ENCODE measurements around the gene GAS1. TPM values are rescaled to one million over a fixed set of nuclear protein-coding genes. Genes with fewer than 3 reads are reported as not detected.

GAS1 gene
- polyA plus RNA-seq, 3 donors from 2014 or later = 1.4 to 3.9 (median 3.4) TPM

GRCh38 chr9:86938780-86939179 is 8.5 kb downstream of the GAS1 start:
- no peaks in the 10 kb centered on the region for H3K4me1 Mint-ChIP-seq
- no peaks in the 10 kb centered on the region for H3K9me3 Mint-ChIP-seq
- H3K4me3 Mint-ChIP-seq = no peak overlapping the region
- H3K36me3 Mint-ChIP-seq = no peaks in the 10 kb centered on the region
- DNase-seq = no peak
- peaks cover 10 to 35% (median 13%) of the 10 kb centered on the region in 3 donors for H3K27me3 Mint-ChIP-seq (ENCODE audit: low read depth in 3 of 3)
- no peak overlapping the region for H3K27ac Mint-ChIP-seq

GRCh38 chr9:86926145-86926544 is 21.2 kb downstream of the GAS1 start:
- H3K4me1 Mint-ChIP-seq = no peaks in the 10 kb centered on the region
- no peak overlapping the region for H3K27ac Mint-ChIP-seq
- no peak for DNase-seq
- H3K27me3 Mint-ChIP-seq (ENCODE audit: low read depth in 3 of 3) = peaks cover 9 to 27% (median 10%) of the 10 kb centered on the region in 3 donors
- H3K4me3 Mint-ChIP-seq = no peak overlapping the region
- H3K36me3 Mint-ChIP-seq = no peaks in the 10 kb centered on the region
- peaks cover 0 to 4% (median 0%) of the 10 kb centered on the region in 6 donors for H3K9me3 Mint-ChIP-seq

DNA sequence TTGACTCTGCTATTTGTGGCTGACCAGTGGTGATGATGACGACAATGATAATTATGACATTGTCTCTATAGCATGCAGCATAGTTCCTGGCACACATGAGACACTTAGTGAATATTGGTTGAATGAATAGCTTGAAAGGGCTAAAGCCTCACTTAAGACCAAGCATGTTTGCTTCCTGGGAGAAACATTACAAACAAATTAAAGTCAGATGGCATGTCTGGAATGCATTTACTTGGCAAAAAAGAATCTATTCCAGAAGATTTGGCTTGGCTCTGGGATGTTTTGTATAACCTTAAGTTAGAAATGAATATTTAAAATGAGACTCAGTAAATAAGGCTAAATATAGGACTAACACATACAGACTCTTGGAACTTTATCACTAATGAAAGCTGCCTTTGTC is 21.6 kb downstream of the GAS1 start:
- no peak overlapping the region for H3K4me3 Mint-ChIP-seq
- peaks cover 0 to 4% (median 0%) of the 10 kb centered on the region in 6 donors for H3K9me3 Mint-ChIP-seq
- DNase-seq = no peak
- no peak overlapping the region for H3K27ac Mint-ChIP-seq
- H3K36me3 Mint-ChIP-seq = no peaks in the 10 kb centered on the region
- no peaks in the 10 kb centered on the region for H3K4me1 Mint-ChIP-seq
- H3K27me3 Mint-ChIP-seq (ENCODE audit: low read depth in 3 of 3) = peaks cover 8 to 24% (median 10%) of the 10 kb centered on the region in 3 donors

GRCh38 chr9:86924206-86924605 is 23.1 kb downstream of the GAS1 start:
- DNase-seq = no peak
- Mint-ChIP-seq H3K9me3 (peaks cover 0 to 1% (median 0%) of the 10 kb centered on the region in 6 donors), H3K4me3 (no peak overlapping the region), H3K4me1 (no peaks in the 10 kb centered on the region), H3K27ac (no peak overlapping the region), H3K27me3 (ENCODE audit: low read depth in 3 of 3) (peaks cover 4 to 26% (median 8%) of the 10 kb centered on the region in 3 donors), H3K36me3 (no peaks in the 10 kb centered on the region)

GRCh38 chr9:86921151-86921923 is 26.0 kb downstream of the GAS1 start:
- Mint-ChIP-seq H3K27me3 (ENCODE audit: low read depth in 3 of 3) (peaks cover 0 to 24% (median 5%) of the 10 kb centered on the region in 3 donors), H3K4me1 (no peaks in the 10 kb centered on the region), H3K9me3 (no peaks in the 10 kb centered on the region), H3K36me3 (no peaks in the 10 kb centered on the region), H3K27ac (no peak overlapping the region), H3K4me3 (no peak overlapping the region)
- DNase-seq = no peak

GRCh38 chr9:86918556-86918955 is 28.8 kb downstream of the GAS1 start:
- Mint-ChIP-seq H3K4me1 (no peaks in the 10 kb centered on the region), H3K36me3 (no peaks in the 10 kb centered on the region), H3K4me3 (no peak overlapping the region), H3K27ac (no peak overlapping the region), H3K27me3 (ENCODE audit: low read depth in 3 of 3) (peaks cover under 1 to 19% (median 8%) of the 10 kb centered on the region in 3 donors), H3K9me3 (peaks cover 0 to 2% (median 0%) of the 10 kb centered on the region in 6 donors)
- no peak for DNase-seq

DNA sequence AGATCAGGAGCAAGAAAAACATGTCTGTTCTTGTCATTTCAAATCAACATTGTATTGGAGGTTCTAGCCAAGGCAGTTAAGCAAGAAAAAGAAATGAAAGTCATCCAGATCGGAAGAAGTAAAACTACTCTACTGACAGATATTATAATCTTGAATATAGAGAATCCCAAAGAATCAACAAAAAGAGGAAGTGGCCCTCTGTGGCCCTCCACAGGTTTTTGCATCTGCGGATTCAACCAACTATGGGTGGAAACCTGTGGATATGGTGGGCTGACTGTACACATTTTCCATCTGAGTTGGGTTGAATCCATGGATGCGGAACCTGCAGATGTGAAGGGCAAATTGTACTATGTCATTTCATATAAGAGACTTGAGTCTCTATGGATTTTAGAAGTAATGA is 35.1 kb downstream of the GAS1 start:
- Mint-ChIP-seq H3K36me3 (peaks cover 0 to 5% (median 0%) of the 10 kb centered on the region in 3 donors), H3K27ac (no peak overlapping the region), H3K27me3 (ENCODE audit: low read depth in 3 of 3) (peaks cover 9 to 20% (median 10%) of the 10 kb centered on the region in 3 donors), H3K9me3 (peaks cover 0 to 8% (median 3%) of the 10 kb centered on the region in 6 donors), H3K4me1 (no peaks in the 10 kb centered on the region), H3K4me3 (no peak overlapping the region)
- DNase-seq = no peak

GRCh38 chr9:86909388-86909787 is 37.9 kb downstream of the GAS1 start:
- Mint-ChIP-seq H3K27ac (no peak overlapping the region), H3K9me3 (peaks cover 0 to 8% (median 4%) of the 10 kb centered on the region in 6 donors), H3K36me3 (peaks cover 0 to 5% (median 0%) of the 10 kb centered on the region in 3 donors), H3K4me1 (no peaks in the 10 kb centered on the region), H3K4me3 (no peak overlapping the region), H3K27me3 (ENCODE audit: low read depth in 3 of 3) (peaks cover 9 to 21% (median 17%) of the 10 kb centered on the region in 3 donors)
- no peak for DNase-seq

- peaks cover 9 to 29% (median 15%) of the 10 kb centered on the region in 3 donors for H3K27me3 Mint-ChIP-seq (ENCODE audit: low read depth in 3 of 3)
- no peaks in the 10 kb centered on the region for H3K4me1 Mint-ChIP-seq
- DNase-seq = no peak
- no peak overlapping the region for H3K27ac Mint-ChIP-seq
- H3K4me3 Mint-ChIP-seq = no peak overlapping the region
- peaks cover 0 to 8% (median 4%) of the 10 kb centered on the region in 6 donors for H3K9me3 Mint-ChIP-seq
- peaks cover 0 to 5% (median 0%) of the 10 kb centered on the region in 3 donors for H3K36me3 Mint-ChIP-seq
These were observed 39.0 kb downstream of the GAS1 start for GRCh38 chr9:86908261-86908660.

DNA sequence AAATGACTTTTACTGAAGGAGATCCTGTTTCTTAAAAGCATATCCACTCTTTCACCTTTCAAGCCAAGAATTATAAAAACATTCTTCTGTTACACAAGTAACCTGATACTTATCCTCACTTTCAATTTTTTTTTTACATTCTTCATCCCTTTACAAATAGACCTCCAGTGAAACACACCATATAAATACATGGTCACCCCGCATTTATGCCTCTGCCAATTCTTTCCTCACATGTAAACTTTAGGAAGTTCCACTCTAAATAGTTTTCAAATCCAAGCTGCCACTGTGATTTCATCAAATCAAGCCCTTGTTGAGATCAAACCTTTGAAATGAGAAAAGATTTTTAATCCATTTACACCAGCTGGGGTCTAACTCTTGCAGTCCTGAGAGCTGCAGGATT is 40.0 kb downstream of the GAS1 start:
- H3K4me1 Mint-ChIP-seq = peaks cover 0 to 1% of the 10 kb centered on the region in 2 donors
- peaks cover 0 to 9% (median 4%) of the 10 kb centered on the region in 6 donors for H3K9me3 Mint-ChIP-seq
- no peak overlapping the region for H3K27ac Mint-ChIP-seq
- no peak for DNase-seq
- H3K27me3 Mint-ChIP-seq (ENCODE audit: low read depth in 3 of 3) = peaks cover 12 to 34% (median 15%) of the 10 kb centered on the region in 3 donors
- H3K4me3 Mint-ChIP-seq = no peak overlapping the region
- peaks cover 0 to 5% (median 0%) of the 10 kb centered on the region in 3 donors for H3K36me3 Mint-ChIP-seq

GRCh38 chr9:86903734-86904085 is 43.6 kb downstream of the GAS1 start:
- no peaks in the 10 kb centered on the region for H3K36me3 Mint-ChIP-seq
- H3K4me1 Mint-ChIP-seq = peaks cover 2 to 6% of the 10 kb centered on the region in 2 donors
- H3K9me3 Mint-ChIP-seq = peaks cover 0 to 7% (median 1%) of the 10 kb centered on the region in 6 donors
- no peak overlapping the region for H3K27ac Mint-ChIP-seq
- H3K4me3 Mint-ChIP-seq = no peak overlapping the region
- DNase-seq = no peak
- H3K27me3 Mint-ChIP-seq (ENCODE audit: low read depth in 3 of 3) = peaks cover 11 to 30% (median 17%) of the 10 kb centered on the region in 3 donors

DNA sequence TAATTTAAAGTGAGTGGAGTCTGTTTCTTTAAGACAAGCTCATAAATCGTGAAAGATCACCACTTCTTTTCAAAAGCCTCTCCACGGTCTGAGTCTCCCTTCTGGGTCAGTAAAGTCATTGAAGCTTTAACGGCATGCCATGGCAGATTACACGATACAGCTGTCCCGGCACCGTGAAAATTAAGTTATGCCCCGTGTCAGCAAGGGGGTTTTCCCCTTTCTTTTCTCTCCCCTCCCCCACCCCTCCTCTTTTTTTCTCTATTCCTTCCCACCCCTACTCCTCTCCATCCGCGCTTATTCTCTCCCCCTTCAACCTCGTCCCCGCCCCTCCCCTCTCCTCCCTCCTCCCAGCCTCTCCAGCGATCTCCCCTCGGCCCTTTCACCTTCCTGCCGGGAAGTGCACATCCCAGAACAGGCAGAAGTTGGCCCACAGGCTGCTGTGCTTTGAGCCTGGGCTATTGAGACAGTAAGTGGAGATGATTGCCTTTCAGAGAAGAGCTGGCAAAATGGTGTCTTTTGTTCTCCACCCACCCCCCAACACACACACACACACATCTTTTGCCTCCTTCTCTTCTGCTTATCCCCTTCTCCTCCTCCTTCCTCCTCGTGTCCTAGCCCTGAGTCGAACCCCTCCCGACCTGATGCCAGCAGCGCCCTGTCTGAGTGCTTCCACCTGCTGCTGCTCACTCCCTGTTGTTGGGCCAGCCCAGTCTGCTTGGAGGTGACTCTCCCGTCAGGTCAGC is 44.1 kb downstream of the GAS1 start:
- Mint-ChIP-seq H3K9me3 (peaks cover 0 to 7% (median 1%) of the 10 kb centered on the region in 6 donors), H3K4me3 (no peak overlapping the region), H3K27ac (no peak overlapping the region), H3K4me1 (peaks cover 2 to 6% of the 10 kb centered on the region in 2 donors), H3K36me3 (no peaks in the 10 kb centered on the region), H3K27me3 (ENCODE audit: low read depth in 3 of 3) (peaks cover 11 to 33% (median 17%) of the 10 kb centered on the region in 3 donors)
- DNase-seq = no peak

DNA sequence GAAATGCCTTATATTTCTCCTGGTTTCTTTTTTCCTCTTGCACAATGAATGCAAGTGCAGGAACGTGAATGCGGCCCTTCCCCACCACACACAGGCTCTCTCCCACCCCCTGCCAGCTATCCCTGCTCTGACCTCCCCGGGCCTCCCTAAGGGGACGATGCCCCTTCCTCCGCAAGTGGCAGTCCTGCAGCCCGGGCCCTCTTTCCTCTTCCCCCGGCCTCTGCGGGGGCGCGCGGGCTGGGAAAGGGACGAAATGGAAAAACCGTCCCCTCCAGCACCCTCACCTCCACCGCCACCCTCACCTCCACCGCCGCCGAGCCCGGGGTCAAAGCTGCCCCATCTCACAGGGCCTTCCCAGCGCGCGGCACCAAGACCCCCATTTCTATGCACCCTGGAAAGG is 44.7 kb downstream of the GAS1 start:
- H3K36me3 Mint-ChIP-seq = no peaks in the 10 kb centered on the region
- H3K9me3 Mint-ChIP-seq = peaks cover 0 to 5% (median 1%) of the 10 kb centered on the region in 6 donors
- H3K4me1 Mint-ChIP-seq = peaks cover 2 to 6% of the 10 kb centered on the region in 2 donors
- no peak overlapping the region for H3K4me3 Mint-ChIP-seq
- no peak overlapping the region for H3K27ac Mint-ChIP-seq
- H3K27me3 Mint-ChIP-seq (ENCODE audit: low read depth in 3 of 3) = peaks cover 11 to 32% (median 17%) of the 10 kb centered on the region in 3 donors
- DNase-seq = no peak

- peaks cover 0 to 4% (median 1%) of the 10 kb centered on the region in 6 donors for H3K9me3 Mint-ChIP-seq
- no peak overlapping the region for H3K27ac Mint-ChIP-seq
- no peaks in the 10 kb centered on the region for H3K36me3 Mint-ChIP-seq
- DNase-seq = no peak
- H3K4me1 Mint-ChIP-seq = peaks cover 2 to 6% of the 10 kb centered on the region in 2 donors
- H3K4me3 Mint-ChIP-seq = no peak overlapping the region
- peaks cover 8 to 28% (median 15%) of the 10 kb centered on the region in 3 donors for H3K27me3 Mint-ChIP-seq (ENCODE audit: low read depth in 3 of 3)
These were observed 45.1 kb downstream of the GAS1 start for GRCh38 chr9:86902176-86902575.

All from immature natural killer cell (primary cell).